Bone marrow (tissue), 2 donors: Measurements from ENCODE around the gene KSR1.
"Not testable (repeated sequence)": the region's sequence is repeated elsewhere in the genome, so short reads cannot be mapped to it uniquely, and the experiment has no call there.

ENCODE experiments used
- DNase-seq, 2 donors: peaks; one replicate each; lab custom pipeline; 2025; lab: John Stamatoyannopoulos, UW

KSR1 gene

GRCh38 chr17:27657620-27658019, 201.4 kb downstream of the KSR1 start:
- no peak for DNase-seq

- no peak for DNase-seq
Observed at GRCh38 chr17:27659683-27660082, 203.4 kb downstream of the KSR1 start.

GRCh38 chr17:27660436-27660835, 204.2 kb downstream of the KSR1 start:
- DNase-seq, result no peak

- no peak for DNase-seq
Observed at GRCh38 chr17:27663936-27664605, 207.8 kb downstream of the KSR1 start.

- DNase-seq, result no peak
Observed at GRCh38 chr17:27664606-27664965, 208.3 kb downstream of the KSR1 start.

- no peak for DNase-seq
Observed at GRCh38 chr17:27665549-27665948, 209.3 kb downstream of the KSR1 start.

- not testable (repeated sequence) for DNase-seq
Observed at GRCh38 chr17:27666270-27666669, 210.0 kb downstream of the KSR1 start.

- DNase-seq, result no peak
Observed at GRCh38 chr17:27666831-27667560, 210.7 kb downstream of the KSR1 start.

GRCh38 chr17:27667656-27668487, 211.6 kb downstream of the KSR1 start:
- no peak for DNase-seq

- no peak for DNase-seq
Observed at GRCh38 chr17:27668488-27668823, 212.2 kb downstream of the KSR1 start.

- no peak for DNase-seq
Observed at GRCh38 chr17:27669136-27669535, 212.9 kb downstream of the KSR1 start.

GRCh38 chr17:27669850-27670249, 213.6 kb downstream of the KSR1 start:
- DNase-seq, result no peak

GRCh38 chr17:27670791-27671590, 214.7 kb downstream of the KSR1 start:
- DNase-seq, result no peak

- DNase-seq, result no peak
Observed at GRCh38 chr17:27671591-27671910, 215.3 kb downstream of the KSR1 start.

GRCh38 chr17:27671977-27672480, 215.8 kb downstream of the KSR1 start:
- not testable (repeated sequence) for DNase-seq

GRCh38 chr17:27674335-27674734, 218.1 kb downstream of the KSR1 start:
- DNase-seq, result no peak
